ENCODE measurements around the gene UBE3A. TPM values are rescaled to one million over a fixed set of nuclear protein-coding genes. Genes with fewer than 3 reads are reported as not detected.

UBE3A gene
- total RNA-seq, 2 experiments from 2014 or later: 102 to 110 TPM

DNA sequence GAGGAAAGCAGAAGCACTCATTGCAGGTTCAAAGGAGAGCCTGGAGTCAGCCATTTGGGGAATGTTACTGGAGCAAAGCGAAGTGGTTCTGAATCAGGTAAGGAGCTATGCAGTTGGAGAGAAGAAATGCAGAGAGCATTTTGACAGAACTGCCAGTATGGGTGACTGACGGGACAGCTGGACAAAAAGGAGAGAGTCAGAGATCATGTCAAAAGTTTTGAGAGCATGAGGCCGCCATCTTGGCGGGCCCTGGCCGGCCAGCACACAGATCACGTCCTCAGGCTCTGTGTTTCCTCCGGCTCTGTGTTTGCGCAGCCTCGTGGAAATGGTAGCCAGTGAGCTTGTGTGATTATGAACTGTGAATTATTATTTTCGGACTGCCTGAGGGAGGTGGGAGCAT lies 29.8 kb upstream of the UBE3A start:
- ATAC-seq: no peak
- no peaks in the 10 kb centered on the region for H3K36me3 Mint-ChIP-seq (ENCODE audit: low read depth)
- H3K27me3 Mint-ChIP-seq: peaks cover 5% of the 10 kb centered on the region
- no peak overlapping the region for H3K4me3 Mint-ChIP-seq
- no peak for DNase-seq
- intact Hi-C loops (cut with micrococcal nuclease): no loop called here
- H3K9me3 Mint-ChIP-seq: peaks cover 13% of the 10 kb centered on the region
- TF ChIP-seq, protein P1, sequence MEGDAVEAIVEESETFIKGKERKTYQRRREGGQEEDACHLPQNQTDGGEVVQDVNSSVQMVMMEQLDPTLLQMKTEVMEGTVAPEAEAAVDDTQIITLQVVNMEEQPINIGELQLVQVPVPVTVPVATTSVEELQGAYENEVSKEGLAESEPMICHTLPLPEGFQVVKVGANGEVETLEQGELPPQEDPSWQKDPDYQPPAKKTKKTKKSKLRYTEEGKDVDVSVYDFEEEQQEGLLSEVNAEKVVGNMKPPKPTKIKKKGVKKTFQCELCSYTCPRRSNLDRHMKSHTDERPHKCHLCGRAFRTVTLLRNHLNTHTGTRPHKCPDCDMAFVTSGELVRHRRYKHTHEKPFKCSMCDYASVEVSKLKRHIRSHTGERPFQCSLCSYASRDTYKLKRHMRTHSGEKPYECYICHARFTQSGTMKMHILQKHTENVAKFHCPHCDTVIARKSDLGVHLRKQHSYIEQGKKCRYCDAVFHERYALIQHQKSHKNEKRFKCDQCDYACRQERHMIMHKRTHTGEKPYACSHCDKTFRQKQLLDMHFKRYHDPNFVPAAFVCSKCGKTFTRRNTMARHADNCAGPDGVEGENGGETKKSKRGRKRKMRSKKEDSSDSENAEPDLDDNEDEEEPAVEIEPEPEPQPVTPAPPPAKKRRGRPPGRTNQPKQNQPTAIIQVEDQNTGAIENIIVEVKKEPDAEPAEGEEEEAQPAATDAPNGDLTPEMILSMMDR (IDR thresholded peaks at IDR 0.05): no peak
- no peaks in the 10 kb centered on the region for H3K4me1 Mint-ChIP-seq (ENCODE audit: low read depth)
- CTCF ChIA-PET: no interaction called here
- H3K27ac Mint-ChIP-seq: no peak overlapping the region
- POLR2A ChIA-PET: interaction anchor here (0.6 kb wide), 1 partner anchor 167 kb away, joined by 3 read pairs; no protein-coding TSS in a partner anchor

DNA sequence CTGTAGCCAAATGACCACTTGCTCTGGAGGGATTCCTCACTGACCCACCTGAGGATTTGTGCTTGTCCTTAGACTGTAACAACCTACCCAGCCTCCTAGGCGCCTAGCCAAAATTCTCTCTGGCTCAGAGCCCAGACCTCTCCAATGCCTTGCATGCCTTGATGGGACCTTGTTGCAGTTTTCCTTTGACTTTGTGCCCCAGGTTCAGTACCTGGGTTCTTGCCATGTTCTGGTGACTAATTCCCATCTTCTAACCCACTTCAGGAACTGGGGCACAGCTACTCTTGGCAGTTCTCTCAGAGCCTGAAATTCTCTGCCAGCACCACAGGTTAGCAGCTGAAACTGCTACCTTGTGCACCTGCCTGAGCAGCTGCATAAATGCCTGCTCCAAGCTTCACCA lies 27.0 kb upstream of the UBE3A start:
- Mint-ChIP-seq H3K4me3 (no peak overlapping the region), H3K27me3 (peaks cover 6% of the 10 kb centered on the region), H3K36me3 (ENCODE audit: low read depth) (no peaks in the 10 kb centered on the region), H3K9me3 (peaks cover 3% of the 10 kb centered on the region), H3K4me1 (ENCODE audit: low read depth) (no peaks in the 10 kb centered on the region), H3K27ac (no peak overlapping the region)
- ChIA-PET CTCF (no interaction called here), POLR2A (no interaction called here)
- no peak for ATAC-seq
- DNase-seq: no peak
- TF ChIP-seq, protein P1 (IDR thresholded peaks at IDR 0.05): no peak
- intact Hi-C loops (cut with micrococcal nuclease): no loop called here

DNA sequence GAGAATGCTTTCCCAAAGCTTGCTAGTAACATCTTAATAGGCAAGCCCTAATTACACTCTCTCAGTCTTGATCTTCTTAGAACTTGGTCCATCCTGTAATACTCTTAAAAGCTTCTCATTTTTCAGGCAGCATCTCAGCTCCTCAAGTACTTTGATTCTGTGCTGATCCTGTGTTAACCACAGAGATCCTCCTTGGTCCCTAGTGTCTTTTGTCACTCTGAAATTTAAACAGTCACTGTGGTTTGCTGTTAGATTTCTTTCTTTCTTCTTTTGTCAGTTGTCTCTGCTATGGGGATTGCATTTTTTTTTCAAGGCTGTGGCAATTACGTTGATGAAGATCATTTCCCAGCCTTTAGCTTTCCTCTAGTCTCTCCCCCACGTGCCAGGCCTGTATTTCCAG lies 26.0 kb upstream of the UBE3A start:
- Mint-ChIP-seq H3K9me3 (peaks cover 3% of the 10 kb centered on the region), H3K27me3 (peaks cover 6% of the 10 kb centered on the region), H3K4me1 (ENCODE audit: low read depth) (no peaks in the 10 kb centered on the region), H3K36me3 (ENCODE audit: low read depth) (no peaks in the 10 kb centered on the region), H3K27ac (no peak overlapping the region), H3K4me3 (no peak overlapping the region)
- no peak for DNase-seq
- ATAC-seq: no peak
- ChIA-PET CTCF (no interaction called here), POLR2A (no interaction called here)
- intact Hi-C loops (cut with micrococcal nuclease): no loop called here
- TF ChIP-seq, protein P1 (IDR thresholded peaks at IDR 0.05): no peak

DNA sequence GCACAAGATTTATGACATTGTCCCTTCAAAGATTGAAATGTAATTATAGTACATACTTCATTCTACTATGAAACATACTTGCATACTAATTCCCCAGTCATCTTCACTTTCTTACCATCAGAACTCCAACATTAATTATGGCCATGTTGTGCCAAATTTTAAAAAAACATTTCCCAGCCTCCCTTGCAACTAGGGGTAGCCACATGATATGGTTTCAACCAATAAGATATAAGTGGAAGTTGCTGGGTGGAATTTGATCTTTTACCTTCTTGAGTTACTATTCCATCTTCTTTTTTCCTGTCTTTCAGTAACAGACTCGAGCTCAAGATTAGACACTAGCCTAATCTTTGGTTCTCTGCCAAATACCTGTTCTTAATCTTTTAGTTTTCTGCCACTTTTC lies 25.6 kb upstream of the UBE3A start:
- H3K36me3 Mint-ChIP-seq (ENCODE audit: low read depth): no peaks in the 10 kb centered on the region
- CTCF ChIA-PET: no interaction called here
- intact Hi-C loops (cut with micrococcal nuclease): no loop called here
- TF ChIP-seq, protein P1 (IDR thresholded peaks at IDR 0.05): no peak
- H3K4me1 Mint-ChIP-seq (ENCODE audit: low read depth): no peaks in the 10 kb centered on the region
- H3K27ac Mint-ChIP-seq: no peak overlapping the region
- POLR2A ChIA-PET: no interaction called here
- no peak for ATAC-seq
- no peak for DNase-seq
- H3K4me3 Mint-ChIP-seq: no peak overlapping the region
- peaks cover 6% of the 10 kb centered on the region for H3K27me3 Mint-ChIP-seq
- peaks cover 3% of the 10 kb centered on the region for H3K9me3 Mint-ChIP-seq

DNA sequence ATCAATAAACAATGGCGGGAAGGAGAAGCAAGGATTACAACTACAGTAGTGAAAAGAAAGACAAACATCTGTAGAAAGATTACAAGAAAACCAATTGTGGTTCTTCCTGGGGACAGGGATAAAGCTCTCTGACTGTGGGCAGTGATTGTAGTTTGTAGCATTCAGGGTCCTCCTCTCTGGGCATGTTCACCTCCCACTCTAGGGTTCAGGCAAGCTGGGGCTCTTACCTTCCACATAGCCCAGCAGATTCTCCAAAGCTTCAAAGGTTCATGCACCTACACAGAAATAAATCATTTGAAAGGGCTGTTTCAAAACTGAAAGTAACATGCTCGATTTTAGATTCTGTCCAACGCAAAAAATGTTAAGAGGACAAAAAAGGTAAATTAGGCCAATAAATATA lies 17.4 kb upstream of the UBE3A start:
- Mint-ChIP-seq H3K27ac (no peak overlapping the region), H3K9me3 (peaks cover 3% of the 10 kb centered on the region)

More for the DNA sequence above, 17.4 kb upstream of the UBE3A start:
- TF ChIP-seq, protein P1 (IDR thresholded peaks at IDR 0.05): no peak
- H3K27me3 Mint-ChIP-seq: no peaks in the 10 kb centered on the region
- intact Hi-C loops (cut with micrococcal nuclease): no loop called here
- no peaks in the 10 kb centered on the region for H3K36me3 Mint-ChIP-seq (ENCODE audit: low read depth)
- no peak for DNase-seq
- CTCF ChIA-PET: interaction anchor here (1.5 kb wide), 1 partner anchor 17 kb away, joined by 4 read pairs; no protein-coding TSS in a partner anchor
- H3K4me3 Mint-ChIP-seq: no peak overlapping the region
- POLR2A ChIA-PET: no interaction called here
- ATAC-seq: no peak
- no peaks in the 10 kb centered on the region for H3K4me1 Mint-ChIP-seq (ENCODE audit: low read depth)

Data from activated CD8-positive, alpha-beta T cell treated with anti-CD3 and anti-CD28 coated beads for 36 hours (primary cell).